Ovary (tissue), 9 donors: Measurements from ENCODE around the gene DNAH12. TPM values are rescaled to one million over a fixed set of nuclear protein-coding genes. Genes with fewer than 3 reads are reported as not detected.

Experiments used
- DNase-seq, 5 donors: peaks; one replicate each; pipeline ENCODE4 v3.0.0-alpha.2; 2019 to 2020
- H3K27ac ChIP-seq, 2 donors: fragments of 200-600 bp; one replicate each; pipeline versions ENCODE4 v1.5.1 to v1.8.0; 2019 to 2022
- H3K27me3 ChIP-seq: fragments of 200-600 bp; one replicate; pipeline ENCODE4 v1.8.0; 2022
- H3K36me3 ChIP-seq: fragments of 200-600 bp; sonication (generic); one replicate; pipeline ENCODE4 v1.5.1; 2019
- H3K4me1 ChIP-seq: one replicate; pipeline ENCODE4 v1.8.1; 2013; ENCODE audit warnings: mild to moderate bottlenecking, moderate library complexity; ENCODE audit not compliant: insufficient read depth
- H3K4me3 ChIP-seq: fragments of 200-600 bp; sonication (generic); one replicate; pipeline ENCODE4 v1.5.1; 2017
- H3K9me3 ChIP-seq, 2 donors: fragments of 200-600 bp in 1 of 2; sonication (generic) in 1 of 2; one replicate each; pipeline versions ENCODE4 v1.5.1 to v1.8.1; 2013 to 2019; ENCODE audit warnings: mild to moderate bottlenecking in 1 of 2, moderate library complexity in 1 of 2
- CTCF ChIP-seq, 3 donors: fragments of 450-650 bp in 2 of 3; fragments of 200-600 bp in 1 of 3; IDR thresholded peaks; one replicate each; pipeline versions ENCODE4 v1.5.1 to v1.8.0; 2016 to 2022; ENCODE audit warnings: antibody characterized with exemption in 3 of 3, mild to moderate bottlenecking in 1 of 3
- EP300 ChIP-seq: sonication (generic); formaldehyde crosslinking; IDR thresholded peaks from one replicate; pipeline ENCODE4 v1.6.1; 2017; ENCODE audit warnings: antibody characterized with exemption
- POLR2A ChIP-seq: fragments of 450-650 bp; IDR thresholded peaks from one replicate; pipeline ENCODE4 v1.6.1; 2017; ENCODE audit warnings: antibody characterized with exemption, mild to moderate bottlenecking, moderate library complexity
- WGBS, 3 donors: extraction: QIAGEN DNeasy Blood & Tissue Kit in 1 of 3; methylation state at CpG; one replicate each; pipeline versions ENCODE4 v1.1.5 to v1.1.7; 2013 to 2017; 5-methylcytosine and 5-hydroxymethylcytosine counted together
- intact Hi-C, 4 donors: fragments of 100-400 bp; cut with DNase I; formaldehyde crosslinking; loops; one replicate each; pipeline versions ENCODE4 v1.11.0 to v1.15.1; 2022 to 2023
- polyA plus RNA-seq, 2 donors: library from polyadenylated mRNA; stranded (reverse); fragments of 200-250 nt in 1 of 2; fragments of 350-450 nt in 1 of 2; fragmentation: Illumina TruSeq in 1 of 2; extraction: RNeasy Lipid Tissue Mini Kit (QIAGEN cat#74804) in 1 of 2; gene quantifications; one replicate each; pipeline ENCODE4 v1.2.3, GENCODE V29; 2013 to 2014
- total RNA-seq, 7 donors: library from RNA; depleted of rRNA in 2 of 7; stranded (reverse); fragments of >200 nt in 2 of 7; fragmentation: NEBNext Ultra II Directional in 3 of 7; extraction: Animal tissue kit (Norgen Biotek cat#: 25700) in 3 of 7; gene quantifications; one replicate each; pipeline versions ENCODE4 v1.1.0 to v1.2.4, GENCODE V29; 2016 to 2023
- donor health status: DM: no; HTN: no; CAD: no; lungs with moderate emphysema.
- donor health status: DM: no; HTN: no; CAD: no.
- donor health status: Bipolar disorder and iron deficiency.
- donor health status: DM: yes; HTN: yes; CAD: no.
- donor health status: DM: no; HTN: no; CAD: no.
- donor health status: DM: yes; HTN: yes; CAD: no.

DNAH12 gene
- total and polyA plus RNA-seq, 9 donors: 0.20 to 20.1 (median 0.92) TPM

DNA sequence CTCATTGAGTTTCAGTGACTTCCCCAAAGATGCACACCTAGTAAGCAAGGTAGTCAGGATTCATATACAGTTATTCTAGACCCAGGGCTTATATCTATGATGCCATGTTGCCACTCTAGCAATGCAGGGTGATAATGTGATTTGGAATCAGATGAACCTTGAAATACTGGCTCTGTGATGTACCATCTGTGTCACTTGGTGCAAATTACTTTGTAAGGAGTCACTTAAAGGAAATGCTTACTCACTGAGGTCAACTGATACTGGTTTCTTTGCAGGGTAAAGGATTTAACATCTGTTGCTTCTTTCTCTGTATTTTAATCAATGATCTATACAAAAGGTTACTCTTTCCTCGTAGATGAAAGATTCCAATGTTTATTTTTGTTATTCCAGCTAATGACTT lies 262.4 kb downstream of the DNAH12 start:
- WGBS, 3 donors: 52 to 59% (median 58%) methylated on average over 1 of the region's 1 CpG
- H3K4me3 ChIP-seq: no peak overlapping the region
- H3K27me3 ChIP-seq: no peaks in the 10 kb centered on the region
- H3K4me1 ChIP-seq: no peaks in the 10 kb centered on the region
- H3K27ac ChIP-seq: no peak overlapping the region
- intact Hi-C loops: no loop called here
- DNase-seq: no peak
- TF ChIP-seq POLR2A (no peak), EP300 (no peak), CTCF (IDR thresholded peaks at IDR 0.05) (no peak)
- no peaks in the 10 kb centered on the region for H3K9me3 ChIP-seq
- H3K36me3 ChIP-seq: no peaks in the 10 kb centered on the region

- intact Hi-C loops: no loop called here
- DNase-seq: no peak
- Histone ChIP-seq H3K27me3 (no peaks in the 10 kb centered on the region), H3K4me3 (no peak overlapping the region), H3K27ac (no peak overlapping the region), H3K9me3 (no peaks in the 10 kb centered on the region), H3K36me3 (no peaks in the 10 kb centered on the region), H3K4me1 (no peaks in the 10 kb centered on the region)
- 88 to 93% (median 91%) methylated on average over 5 of the region's 5 CpGs for WGBS, 3 donors
- TF ChIP-seq EP300 (no peak), CTCF (IDR thresholded peaks at IDR 0.05) (no peak), POLR2A (no peak)
These were observed 264.5 kb downstream of the DNAH12 start for GRCh38 chr3:57279685-57280084.

DNA sequence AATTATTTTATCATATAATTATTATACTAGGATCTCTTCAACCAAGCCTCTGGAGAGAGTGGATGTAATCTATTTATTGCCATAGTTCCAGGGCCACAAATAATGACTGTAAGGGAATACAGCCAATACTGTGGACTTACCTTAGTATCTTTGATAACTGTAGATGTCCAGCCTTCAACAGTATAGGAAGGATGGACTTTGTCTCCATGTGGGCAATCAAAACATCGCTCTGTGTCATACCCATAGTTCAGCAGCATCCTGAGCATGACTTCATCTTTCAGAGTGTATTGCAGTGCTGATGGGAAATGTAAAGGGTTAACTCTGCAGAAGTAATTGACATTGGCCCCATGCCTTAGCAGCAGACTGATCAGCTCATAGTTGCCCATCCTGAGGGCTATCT lies 265.9 kb downstream of the DNAH12 start:
- Histone ChIP-seq H3K4me1 (no peaks in the 10 kb centered on the region), H3K27me3 (no peaks in the 10 kb centered on the region), H3K27ac (no peak overlapping the region), H3K36me3 (no peaks in the 10 kb centered on the region), H3K9me3 (no peaks in the 10 kb centered on the region), H3K4me3 (no peak overlapping the region)
- intact Hi-C loops: no loop called here
- DNase-seq: no peak
- TF ChIP-seq POLR2A (no peak), CTCF (IDR thresholded peaks at IDR 0.05) (no peak), EP300 (no peak)
- WGBS, 3 donors: 99 to 100% (median 100%) methylated on average over 1 of the region's 1 CpG

- H3K27ac ChIP-seq: no peak overlapping the region
- peaks cover 2% of the 10 kb centered on the region for H3K4me1 ChIP-seq
- WGBS, 3 donors: 93 to 100% (median 96%) methylated on average over 2 of the region's 2 CpGs
- intact Hi-C loops: no loop called here
- no peak for TF ChIP-seq CTCF (IDR thresholded peaks at IDR 0.05)
- no peak for TF ChIP-seq EP300
- no peak for TF ChIP-seq POLR2A
- no peaks in the 10 kb centered on the region for H3K27me3 ChIP-seq
- no peaks in the 10 kb centered on the region for H3K9me3 ChIP-seq
- H3K4me3 ChIP-seq: no peak overlapping the region
- H3K36me3 ChIP-seq: no peaks in the 10 kb centered on the region
- no peak for DNase-seq
These were observed 268.8 kb downstream of the DNAH12 start for GRCh38 chr3:57275393-57275792.

GRCh38 chr3:57274845-57275244 lies 269.3 kb downstream of the DNAH12 start:
- intact Hi-C loops: no loop called here
- peaks cover 2% of the 10 kb centered on the region for H3K4me1 ChIP-seq
- TF ChIP-seq CTCF (IDR thresholded peaks at IDR 0.05) (no peak), EP300 (no peak), POLR2A (no peak)
- H3K36me3 ChIP-seq: no peaks in the 10 kb centered on the region
- DNase-seq: no peak
- no peaks in the 10 kb centered on the region for H3K27me3 ChIP-seq
- 96 to 97% (median 96%) methylated on average over 6 of the region's 6 CpGs for WGBS, 3 donors
- H3K9me3 ChIP-seq: no peaks in the 10 kb centered on the region
- H3K4me3 ChIP-seq: no peak overlapping the region
- H3K27ac ChIP-seq: no peak overlapping the region
